Small intestine (tissue), 7 donors: ENCODE measurements around the gene PSMB11. TPM values are rescaled to one million over a fixed set of nuclear protein-coding genes. Genes with fewer than 3 reads are reported as not detected.

Source experiments
- DNase-seq, 2 donors: peaks; one replicate each; pipeline versions ENCODE4 v3.0.0 to v3.0.0-alpha.2; 2013
- FAIRE-seq: peaks from 2 replicates; lab custom pipeline; 2012; peaks lifted over from hg19 to GRCh38; lab: Jason Lieb, UNC
- H3K27ac ChIP-seq, 3 donors: one replicate each; pipeline ENCODE4 v1.5.1; 2013; ENCODE audit warnings: low read length in 2 of 3, mild to moderate bottlenecking in 2 of 3, control low read depth in 1 of 3, inconsistent platforms in 1 of 3, low read depth in 1 of 3, moderate library complexity in 1 of 3
- H3K27me3 ChIP-seq, 3 donors: one replicate each; pipeline ENCODE4 v1.6.1; 2013; ENCODE audit warnings: low read length in 3 of 3, inconsistent platforms in 1 of 3; ENCODE audit not compliant: control insufficient read depth in 3 of 3, insufficient read depth in 3 of 3
- H3K36me3 ChIP-seq, 3 donors: one replicate each; pipeline ENCODE4 v1.6.1; 2013; ENCODE audit warnings: low read length in 3 of 3, inconsistent platforms in 1 of 3, low read depth in 1 of 3, mild to moderate bottlenecking in 1 of 3, moderate library complexity in 1 of 3; ENCODE audit not compliant: control insufficient read depth in 3 of 3, insufficient read depth in 2 of 3
- H3K4me1 ChIP-seq, 3 donors: one replicate each; pipeline ENCODE4 v1.6.1; 2013; ENCODE audit warnings: low read length in 2 of 3, inconsistent platforms in 1 of 3, low read depth in 1 of 3, mild to moderate bottlenecking in 1 of 3, moderate library complexity in 1 of 3; ENCODE audit not compliant: control insufficient read depth in 3 of 3, insufficient read depth in 2 of 3
- H3K4me3 ChIP-seq, 3 donors: one replicate each; pipeline ENCODE4 v1.5.1; 2013; ENCODE audit warnings: low read length in 3 of 3, control low read depth in 1 of 3, inconsistent platforms in 1 of 3, low read depth in 1 of 3, mild to moderate bottlenecking in 1 of 3, moderate library complexity in 1 of 3
- H3K9me3 ChIP-seq, 2 donors: one replicate each; pipeline ENCODE4 v1.6.1; 2013; ENCODE audit warnings: low read depth in 1 of 2, low read length in 1 of 2; ENCODE audit not compliant: control insufficient read depth in 2 of 2, insufficient read depth in 1 of 2
- WGBS, 3 donors: extraction: QIAGEN DNeasy Blood & Tissue Kit; methylation state at CpG; one replicate each; pipeline ENCODE4 v1.1.7; 2013; 5-methylcytosine and 5-hydroxymethylcytosine counted together
- polyA plus RNA-seq, 4 donors: library from polyadenylated mRNA; stranded (reverse) in 3 of 4; unstranded in 1 of 4; fragments of 200-250 nt in 3 of 4; fragments of 120-200 nt in 1 of 4; gene quantifications; one replicate each; pipeline versions ENCODE4 v1.2.1 to v1.2.3, GENCODE V29; 2013
- donor health status: healthy with polysubstance abuse.
- donor health status: control.
- donor health status: control.
- donor health status: Bipolar disorder and iron deficiency.
- donor health status: healthy.

The PSMB11 gene
- polyA plus RNA-seq, 4 donors: not detected

DNA sequence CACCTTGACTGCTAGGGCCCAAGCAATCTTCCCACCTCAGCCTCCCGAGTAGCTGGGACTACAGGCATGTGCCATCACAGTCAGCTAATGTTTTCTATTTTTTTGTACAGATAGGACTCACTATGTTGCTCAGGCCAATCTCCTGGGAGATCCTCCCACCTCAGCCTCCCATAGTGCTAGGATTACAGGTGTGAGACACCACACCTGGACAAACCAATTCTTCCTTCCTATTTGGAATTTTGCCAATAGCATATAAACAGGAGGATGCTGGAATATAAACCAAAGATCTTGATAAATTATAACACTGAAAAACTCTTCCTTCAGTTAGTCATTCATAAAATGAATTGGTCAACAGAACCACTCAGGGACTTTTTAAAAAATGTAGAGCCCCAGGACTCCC, 44.6 kb downstream of the PSMB11 start:
- Histone ChIP-seq H3K27me3 (no peaks in the 10 kb centered on the region), H3K36me3 (peaks cover 14 to 48% (median 20%) of the 10 kb centered on the region in 3 donors), H3K27ac (peak overlapping the region in 1 of 3 donors; percentile 69), H3K4me3 (no peak overlapping the region), H3K9me3 (no peaks in the 10 kb centered on the region), H3K4me1 (peaks cover 0 to 9% (median 0%) of the 10 kb centered on the region in 3 donors)
- FAIRE-seq (no peak), DNase-seq (no peak)
- 83 to 93% (median 92%) methylated on average over 1 of the region's 1 CpG for WGBS, 3 donors

DNA sequence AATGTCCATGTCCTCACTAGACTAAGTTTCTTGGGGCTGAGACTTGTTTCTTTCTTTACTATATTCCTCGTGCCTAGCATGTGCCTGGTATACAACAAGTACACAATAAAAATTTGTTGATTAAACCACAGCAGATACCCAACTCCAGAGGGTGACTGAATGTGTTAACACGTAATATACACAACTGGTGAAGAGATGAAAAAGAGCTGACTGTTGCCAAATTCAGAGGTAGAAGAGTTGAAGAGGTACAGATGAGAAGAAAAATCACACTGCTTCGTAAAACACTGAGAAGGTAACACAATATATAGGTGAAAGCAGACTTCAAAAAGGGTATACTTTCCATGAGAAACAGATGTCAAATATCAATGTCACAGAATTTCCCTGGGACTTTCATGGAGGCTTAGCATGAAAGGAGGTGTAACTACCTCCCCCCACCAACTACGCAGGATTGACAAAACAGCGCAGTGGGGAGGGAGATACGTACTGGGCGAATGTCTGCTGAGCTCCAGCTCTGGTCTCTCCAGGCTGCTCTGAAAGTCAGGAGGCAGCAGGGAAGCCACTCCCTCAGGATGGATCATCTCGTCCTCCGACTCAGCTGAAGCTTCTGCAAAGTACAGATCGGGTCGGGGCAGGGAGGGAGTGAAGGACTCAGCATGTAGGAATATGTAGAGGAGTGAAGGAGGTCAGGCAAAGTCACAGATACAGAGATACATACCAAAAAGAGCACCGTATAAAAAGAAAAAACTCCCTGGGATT, 47.7 kb downstream of the PSMB11 start:
- H3K36me3 ChIP-seq: peaks cover 15 to 30% (median 20%) of the 10 kb centered on the region in 3 donors
- peaks cover 0 to 24% (median 11%) of the 10 kb centered on the region in 3 donors for H3K4me1 ChIP-seq
- no peaks in the 10 kb centered on the region for H3K27me3 ChIP-seq
- FAIRE-seq: no peak
- no peak for DNase-seq
- no peak overlapping the region for H3K4me3 ChIP-seq
- no peak overlapping the region for H3K27ac ChIP-seq
- 92 to 97% (median 93%) methylated on average over 12 of the region's 12 CpGs for WGBS, 3 donors
- no peaks in the 10 kb centered on the region for H3K9me3 ChIP-seq

DNA sequence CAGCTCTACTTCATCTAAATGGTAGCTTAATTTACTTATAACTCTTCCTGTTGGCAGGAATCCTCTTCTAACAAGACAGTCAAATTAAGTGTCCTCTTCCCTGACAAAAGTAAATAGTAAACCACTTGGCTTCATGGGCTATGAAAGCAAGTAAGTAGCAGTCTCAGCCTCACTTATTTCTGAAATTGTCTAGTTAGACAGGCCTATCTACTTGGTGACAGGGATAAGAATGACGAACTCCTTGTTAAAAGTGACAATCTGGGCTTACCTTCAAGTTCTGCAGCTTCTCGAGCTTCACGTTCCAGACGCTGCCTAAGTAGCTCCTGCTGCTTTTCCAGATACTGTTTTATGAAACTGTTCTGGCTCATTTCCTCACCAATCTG, 48.2 kb downstream of the PSMB11 start:
- Histone ChIP-seq H3K36me3 (peaks cover 15 to 25% (median 18%) of the 10 kb centered on the region in 3 donors), H3K4me1 (peaks cover 0 to 24% (median 11%) of the 10 kb centered on the region in 3 donors), H3K27ac (no peak overlapping the region), H3K27me3 (no peaks in the 10 kb centered on the region), H3K4me3 (no peak overlapping the region), H3K9me3 (no peaks in the 10 kb centered on the region)
- DNase-seq (no peak), FAIRE-seq (no peak)
- 82 to 92% (median 91%) methylated on average over 4 of the region's 4 CpGs for WGBS, 3 donors

DNA sequence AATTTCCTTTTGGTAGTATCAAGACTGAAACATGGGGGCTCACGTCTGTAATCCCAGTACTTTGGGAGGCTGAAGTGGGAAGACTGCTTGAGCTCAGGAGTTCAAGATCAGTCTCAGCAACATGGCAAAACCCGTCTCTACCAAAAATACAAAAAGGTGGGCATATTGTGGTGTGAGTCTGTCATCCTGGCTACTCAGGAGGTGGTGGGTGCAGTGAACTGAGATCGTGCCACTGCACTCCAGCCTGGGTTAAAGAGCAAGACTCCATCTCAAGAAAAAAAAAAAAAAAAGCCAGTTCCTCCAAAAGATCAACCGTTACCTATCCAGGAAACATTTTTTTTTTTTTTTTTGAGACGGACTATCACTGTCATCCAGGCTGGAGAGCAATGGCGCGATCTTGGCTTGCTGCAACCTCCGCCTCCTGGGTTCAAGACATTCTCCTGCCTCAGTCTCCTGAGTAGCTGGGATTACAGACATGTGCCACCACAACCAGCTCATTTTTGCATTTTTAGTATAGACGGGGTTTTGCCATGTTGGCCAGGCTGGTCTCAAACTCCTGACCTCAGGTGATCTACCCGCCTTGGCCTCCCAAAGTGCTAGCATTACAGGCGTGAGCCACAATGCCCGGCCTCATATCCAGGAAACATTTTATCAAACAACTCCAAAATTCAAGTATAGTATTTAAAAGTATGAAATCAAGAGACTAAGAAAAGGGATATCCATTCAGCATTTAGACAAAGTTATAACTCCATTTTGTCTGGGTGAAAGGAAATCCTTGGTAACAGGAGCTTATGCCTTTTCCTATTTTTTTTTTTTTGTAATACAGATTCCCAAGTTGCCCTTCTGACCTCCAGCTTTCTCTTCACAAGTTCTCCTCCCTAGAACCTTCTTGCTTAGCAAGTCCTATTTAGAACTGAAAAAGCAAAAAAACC, 49.5 kb downstream of the PSMB11 start:
- Histone ChIP-seq H3K9me3 (no peaks in the 10 kb centered on the region), H3K27me3 (no peaks in the 10 kb centered on the region), H3K4me3 (no peak overlapping the region), H3K4me1 (peaks cover 0 to 17% (median 13%) of the 10 kb centered on the region in 3 donors), H3K36me3 (peaks cover 13 to 24% (median 14%) of the 10 kb centered on the region in 3 donors), H3K27ac (no peak overlapping the region)
- WGBS, 3 donors: 83 to 86% (median 85%) methylated on average over 12 of the region's 12 CpGs
- no peak for FAIRE-seq
- DNase-seq: no peak

GRCh38 chr14:23093104-23093503, 51.1 kb downstream of the PSMB11 start:
- peaks cover 14 to 30% (median 15%) of the 10 kb centered on the region in 3 donors for H3K36me3 ChIP-seq
- no peak overlapping the region for H3K27ac ChIP-seq
- WGBS, 3 donors: 44 to 65% (median 60%) methylated on average over 2 of the region's 2 CpGs
- H3K27me3 ChIP-seq: no peaks in the 10 kb centered on the region
- DNase-seq: no peak
- FAIRE-seq: no peak
- H3K4me1 ChIP-seq: peaks cover 0 to 23% (median 18%) of the 10 kb centered on the region in 3 donors
- no peak overlapping the region for H3K4me3 ChIP-seq
- no peaks in the 10 kb centered on the region for H3K9me3 ChIP-seq

DNA sequence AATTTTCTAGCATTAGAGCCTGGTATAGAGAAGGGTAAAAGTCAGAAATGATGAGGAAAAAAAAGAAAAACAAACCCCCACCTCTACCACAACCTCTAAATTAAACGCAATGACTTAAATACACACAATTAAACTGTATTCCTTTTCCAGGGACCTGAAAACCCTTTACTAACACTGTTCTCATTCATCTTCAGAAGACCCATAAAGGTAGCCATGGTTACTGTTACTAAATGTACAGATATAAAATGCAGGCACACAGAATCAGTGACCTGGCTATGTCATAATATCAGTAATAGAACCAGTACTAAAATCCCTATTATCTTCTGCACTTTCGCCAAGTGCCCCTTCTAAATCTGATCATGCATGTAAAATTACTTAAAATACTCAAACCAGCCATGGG, 51.5 kb downstream of the PSMB11 start:
- Histone ChIP-seq H3K27ac (no peak overlapping the region), H3K4me3 (peak overlapping the region in 2 of 3 donors; percentile 71 to 81), H3K9me3 (no peaks in the 10 kb centered on the region), H3K4me1 (peaks cover 0 to 23% (median 18%) of the 10 kb centered on the region in 3 donors), H3K27me3 (no peaks in the 10 kb centered on the region), H3K36me3 (peaks cover 15 to 30% (median 16%) of the 10 kb centered on the region in 3 donors)
- WGBS, 3 donors: 68 to 75% (median 71%) methylated on average over 2 of the region's 2 CpGs
- DNase-seq: no peak
- FAIRE-seq: no peak

Other genes with a start within 250 kb of the PSMB11 start
- gene SLC7A7, start 226.8 kb upstream of the PSMB11 start, polyA plus RNA-seq: 100 to 1,000 TPM in 3 of 4 donors, 10 to 100 TPM in 1; 52.9 to 697 (median 287) TPM
- gene MRPL52, start 212.3 kb upstream of the PSMB11 start, polyA plus RNA-seq: 100 to 1,000 TPM; 106 to 164 (median 132) TPM
- 100 to 1,000 TPM in 1 of 4 donors, 10 to 100 TPM in 2, 1 to 10 TPM in 1; 6.9 to 105 (median 58.2) TPM for gene MMP14, start 205.6 kb upstream of the PSMB11 start, polyA plus RNA-seq
- gene LRP10, start 170.5 kb upstream of the PSMB11 start, polyA plus RNA-seq: 100 to 1,000 TPM in 1 of 4 donors, 10 to 100 TPM in 3; 19.7 to 107 (median 57.8) TPM
- gene REM2, start 159.0 kb upstream of the PSMB11 start, polyA plus RNA-seq: 1 to 10 TPM in 1 of 4 donors, under 1 TPM in 3; 0.45 to 1.1 (median 0.85) TPM
- gene RBM23, start 123.1 kb upstream of the PSMB11 start, polyA plus RNA-seq: 10 to 100 TPM; 35.8 to 77.8 (median 39.1) TPM
- 10 to 100 TPM; 13.4 to 58.7 (median 36.4) TPM for gene PRMT5, start 112.8 kb upstream of the PSMB11 start, polyA plus RNA-seq
- 10 to 100 TPM; 34.0 to 59.6 (median 51.4) TPM for gene HAUS4, start 85.1 kb upstream of the PSMB11 start, polyA plus RNA-seq
- gene AJUBA, start 59.7 kb upstream of the PSMB11 start, polyA plus RNA-seq: 10 to 100 TPM in 2 of 4 donors, 1 to 10 TPM in 1, under 1 TPM in 1; 0.45 to 18.9 (median 8.5) TPM
- 10 to 100 TPM in 1 of 4 donors, 1 to 10 TPM in 3; 4.9 to 17.0 (median 7.9) TPM for gene C14orf93, start 32.1 kb upstream of the PSMB11 start, polyA plus RNA-seq
- 100 to 1,000 TPM in 1 of 4 donors, 10 to 100 TPM in 3; 84.0 to 166 (median 92.8) TPM for gene PSMB5, start 7.3 kb upstream of the PSMB11 start, polyA plus RNA-seq
- 1 to 10 TPM in 2 of 4 donors, under 1 TPM in 2; 0.22 to 4.3 (median 2.5) TPM for gene CDH24, start 15.3 kb downstream of the PSMB11 start, polyA plus RNA-seq
- gene ACIN1, start 52.9 kb downstream of the PSMB11 start, polyA plus RNA-seq: 100 to 1,000 TPM in 1 of 4 donors, 10 to 100 TPM in 3; 53.8 to 228 (median 84.7) TPM
- 10 to 100 TPM; 43.8 to 67.0 (median 64.8) TPM for gene C14orf119, start 53.3 kb downstream of the PSMB11 start, polyA plus RNA-seq
- under 1 TPM in 1 of 4 donors, not detected in 3; 0.04 TPM for gene CIROP, start 62.8 kb downstream of the PSMB11 start, polyA plus RNA-seq
- under 1 TPM in 2 of 4 donors, not detected in 2; 0.13 to 0.81 TPM for gene CEBPE, start 77.0 kb downstream of the PSMB11 start, polyA plus RNA-seq
- gene SLC7A8, start 141.4 kb downstream of the PSMB11 start, polyA plus RNA-seq: 10 to 100 TPM; 11.3 to 69.2 (median 39.9) TPM
- under 1 TPM in 3 of 4 donors, not detected in 1; 0.07 to 0.45 (median 0.27) TPM for gene RNF212B, start 195.7 kb downstream of the PSMB11 start, polyA plus RNA-seq
- 10 to 100 TPM in 1 of 4 donors, 1 to 10 TPM in 3; 3.2 to 17.5 (median 7.6) TPM for gene HOMEZ, start 243.9 kb downstream of the PSMB11 start, polyA plus RNA-seq